Sciatic nerve (tissue), 2 donors: ENCODE results near the gene AAK1. TPM values are rescaled to one million over a fixed set of nuclear protein-coding genes. Genes with fewer than 3 reads are reported as not detected.
"Not testable (repeated sequence)": the region's sequence is repeated elsewhere in the genome, so short reads cannot be mapped to it uniquely, and the experiment has no call there.

Source experiments
- ATAC-seq: fragments of 200-7000 bp; cut with Tn5 transposase; one replicate; pipeline ENCODE4 v1.9.1; 2020; ENCODE audit warnings: mild to moderate bottlenecking, moderate library complexity
- DNase-seq: peaks from one replicate; pipeline ENCODE4 v3.0.0-alpha.2; 2020; ENCODE audit warnings: low spot score
- intact Hi-C: fragments of 100-400 bp; cut with DNase I; formaldehyde crosslinking; loops from one replicate; pipeline ENCODE4 v1.14.2; 2022
- total RNA-seq: library from RNA; stranded (reverse); fragmentation: NEBNext Ultra II Directional; extraction: Animal tissue kit (Norgen Biotek cat#: 25700); gene quantifications from one replicate; pipeline ENCODE4 v1.2.1, GENCODE V29; 2021
- donor health status: DM: no; HTN: no; CAD: no.
- donor health status: DM: no; HTN: no; CAD: no.

The AAK1 gene
- total RNA-seq, 1 donor from 2014 or later: 82.4 TPM

DNA sequence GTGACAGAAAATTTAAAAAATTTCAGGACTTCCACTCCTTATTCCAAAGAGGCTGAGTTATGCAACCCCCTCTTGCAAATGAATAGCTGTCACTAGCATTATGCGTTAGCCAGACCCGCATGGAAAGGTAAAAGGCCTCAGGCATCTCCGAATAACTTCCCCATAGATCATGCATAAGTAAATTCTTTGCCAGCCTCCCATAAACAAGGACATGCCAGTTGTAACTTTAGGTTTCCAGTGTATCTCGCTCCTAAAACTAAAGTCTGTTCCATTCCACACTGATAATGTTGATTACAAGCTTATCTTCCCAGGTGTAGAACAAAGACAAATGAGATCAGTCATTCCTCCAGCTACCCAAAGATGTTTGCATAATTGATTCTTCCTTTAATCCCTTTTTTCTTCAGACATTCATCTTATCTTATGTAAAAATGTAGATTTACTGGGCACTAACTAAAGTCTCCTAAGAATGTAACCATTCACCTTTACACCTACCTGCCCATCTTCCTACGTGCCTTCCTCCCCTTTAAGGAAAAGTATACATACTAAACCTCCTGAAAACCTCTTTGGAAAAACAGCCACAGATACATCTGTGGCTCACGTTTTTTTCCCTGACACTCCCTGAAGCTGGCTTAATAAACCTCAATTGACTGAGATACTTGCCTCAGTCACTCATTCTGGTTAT lies 192.7 kb downstream of the AAK1 start:
- intact Hi-C loops: no loop called here
- no peak for ATAC-seq
- no peak for DNase-seq

- intact Hi-C loops: no loop called here
- DNase-seq: no peak
- ATAC-seq: no peak
Observed at GRCh38 chr2:69449906-69450305, 193.6 kb downstream of the AAK1 start.

DNA sequence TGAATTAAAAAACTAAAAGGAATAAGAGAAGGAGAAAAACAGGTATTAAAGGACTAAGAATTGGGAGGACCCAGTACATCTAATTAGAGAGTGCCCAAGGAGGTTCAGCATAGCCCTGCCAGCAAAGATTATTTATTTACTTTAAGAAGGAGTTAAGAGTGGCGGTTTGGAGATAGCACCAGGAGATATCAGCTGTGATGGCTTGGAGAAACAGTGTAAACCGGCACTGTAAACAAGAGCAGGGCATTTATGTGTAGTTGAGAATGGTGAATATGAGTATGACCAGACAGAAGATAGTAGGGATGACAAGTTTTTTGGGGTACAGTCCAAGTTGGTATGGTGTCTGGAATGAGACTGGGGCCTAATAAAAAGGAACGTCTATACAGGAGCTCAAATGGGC lies 199.9 kb downstream of the AAK1 start:
- DNase-seq, ATAC-seq, intact Hi-C loops: not testable (repeated sequence)

DNA sequence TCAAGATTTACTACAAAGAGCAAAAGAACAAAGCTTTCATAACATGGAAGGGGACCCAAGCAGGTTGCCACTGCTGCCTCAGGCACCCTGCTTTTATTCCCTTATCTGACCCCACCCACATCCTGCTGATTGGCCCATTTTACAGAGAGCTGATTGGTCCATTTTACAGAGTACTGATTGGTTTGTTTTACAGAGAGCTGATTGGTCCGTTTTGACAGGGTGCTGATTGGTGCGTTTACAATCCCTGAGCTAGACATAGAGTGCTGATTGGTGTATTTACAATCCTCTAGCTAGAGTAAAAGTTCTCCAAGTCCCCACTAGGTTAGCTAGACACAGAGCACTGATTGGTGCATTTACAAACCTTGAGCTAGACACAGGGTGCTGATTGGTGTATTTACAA lies 204.0 kb downstream of the AAK1 start:
- ATAC-seq, intact Hi-C loops, DNase-seq: not testable (repeated sequence)

DNA sequence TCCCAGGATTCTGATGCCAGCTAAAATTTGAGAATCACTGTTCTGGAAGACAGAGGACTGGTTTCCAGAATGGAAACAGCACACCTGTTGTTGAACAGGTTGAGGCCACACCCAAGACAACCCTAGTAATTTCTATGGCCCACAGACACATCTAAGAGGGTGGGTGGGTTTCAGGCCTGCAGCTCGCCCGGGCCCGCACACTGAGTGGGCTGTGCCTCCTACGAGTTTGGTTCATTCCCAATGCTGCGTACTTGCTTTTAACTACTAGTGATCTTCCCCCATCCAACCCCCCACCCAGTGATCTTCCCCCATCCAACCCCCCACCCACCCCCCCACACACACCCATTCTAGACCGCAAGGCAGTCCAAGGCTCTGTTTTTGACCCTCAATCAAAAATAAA lies 205.0 kb downstream of the AAK1 start:
- intact Hi-C loops: no loop called here
- DNase-seq (no peak), ATAC-seq (no peak)

DNA sequence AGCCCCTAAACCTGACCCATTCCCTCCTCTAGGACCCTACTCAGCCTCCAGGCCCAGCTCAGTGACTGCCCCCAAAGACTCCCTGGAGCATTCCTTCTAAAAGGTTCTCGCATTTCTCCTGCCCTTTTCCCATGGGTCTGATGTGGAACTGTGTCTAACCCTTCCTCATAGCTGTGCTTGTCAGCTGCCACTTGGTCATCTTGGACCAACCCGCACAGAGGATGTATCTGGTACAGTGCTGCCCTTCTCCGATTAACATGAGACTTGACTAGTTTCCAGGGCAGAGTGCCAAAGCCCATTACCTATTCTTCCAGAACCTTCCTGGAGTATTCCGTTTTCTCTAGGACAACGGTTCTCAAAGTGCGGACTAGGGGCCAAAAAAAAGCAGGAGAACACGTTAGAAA lies 205.8 kb downstream of the AAK1 start:
- DNase-seq: peak; percentile 72
- intact Hi-C loops: no loop called here
- ATAC-seq: peak; percentile 76

DNA sequence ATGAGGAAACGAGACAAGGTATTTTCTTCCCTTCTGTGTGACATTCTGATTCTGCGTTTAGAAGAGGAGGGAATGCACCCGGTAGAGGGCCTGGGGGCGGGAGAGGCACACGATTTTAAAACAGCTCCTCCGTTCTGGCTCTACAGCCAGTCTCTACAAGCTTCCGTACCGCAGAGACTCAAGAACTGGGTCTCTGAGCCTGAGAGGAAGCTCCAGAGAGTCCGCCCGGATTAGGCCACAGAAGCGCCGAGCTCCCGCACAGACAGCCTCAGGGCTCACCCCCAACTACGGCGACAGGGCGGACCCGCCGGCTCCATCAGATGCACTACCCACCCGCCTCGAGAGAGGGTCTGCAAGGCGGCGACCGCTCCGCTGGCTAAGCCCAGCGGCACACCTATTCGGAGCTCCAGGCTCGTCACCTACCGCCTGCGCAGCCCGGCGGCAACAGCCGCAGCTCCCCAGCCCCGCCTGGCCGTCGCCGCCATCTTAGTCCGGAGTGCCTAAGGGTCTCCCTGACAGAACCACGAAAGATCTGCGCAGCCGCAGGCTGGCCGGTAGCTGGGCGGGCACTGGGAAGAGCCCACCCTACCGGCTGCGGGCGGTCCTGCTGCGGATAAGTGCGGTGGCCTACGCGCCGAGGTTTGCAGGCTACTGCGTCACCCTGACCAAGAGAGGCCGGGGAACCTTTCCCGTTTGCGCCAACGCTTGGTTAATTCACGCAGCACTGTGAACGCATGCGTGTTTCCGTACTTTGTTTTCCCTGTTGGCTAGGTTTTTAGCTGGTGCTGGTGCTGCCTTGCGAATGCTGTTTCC lies 206.4 kb downstream of the AAK1 start, which contains the start of gene NFU1:
TSS of gene NFU1 (minus strand) at position 498 of the 813 bp plus-strand sequence. CDS start at position 485, 13 bp downstream.
- ATAC-seq (peak; percentile 99), DNase-seq (peak; percentile 95)
- intact Hi-C loops: no loop called here

- intact Hi-C loops: no loop called here
- no peak for DNase-seq
- ATAC-seq: no peak
Observed at GRCh38 chr2:69436596-69436937, 207.0 kb downstream of the AAK1 start.

DNA sequence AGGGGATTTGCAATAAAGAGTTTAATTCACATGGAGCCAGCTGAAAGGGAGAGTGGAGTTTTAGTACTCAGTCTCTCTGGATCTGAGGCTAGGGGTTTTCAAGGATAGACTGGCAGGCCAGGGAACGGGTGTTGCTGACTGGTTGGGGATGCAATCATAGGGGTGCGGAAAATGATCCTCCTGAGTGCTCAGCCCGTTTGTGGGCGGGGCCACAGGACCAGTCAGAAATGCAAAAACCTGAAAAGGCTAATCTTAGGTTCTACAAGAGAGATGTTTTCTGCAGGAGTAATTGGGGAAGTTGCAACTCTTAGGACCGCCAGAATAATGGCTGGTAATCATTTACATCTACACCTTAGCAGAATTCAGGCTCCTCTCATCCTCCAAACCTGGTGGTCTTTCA lies 208.8 kb downstream of the AAK1 start:
- ATAC-seq: no peak
- no peak for DNase-seq
- intact Hi-C loops: no loop called here

GRCh38 chr2:69429491-69430183 lies 213.9 kb downstream of the AAK1 start:
- intact Hi-C loops: no loop called here
- DNase-seq (no peak), ATAC-seq (no peak)

DNA sequence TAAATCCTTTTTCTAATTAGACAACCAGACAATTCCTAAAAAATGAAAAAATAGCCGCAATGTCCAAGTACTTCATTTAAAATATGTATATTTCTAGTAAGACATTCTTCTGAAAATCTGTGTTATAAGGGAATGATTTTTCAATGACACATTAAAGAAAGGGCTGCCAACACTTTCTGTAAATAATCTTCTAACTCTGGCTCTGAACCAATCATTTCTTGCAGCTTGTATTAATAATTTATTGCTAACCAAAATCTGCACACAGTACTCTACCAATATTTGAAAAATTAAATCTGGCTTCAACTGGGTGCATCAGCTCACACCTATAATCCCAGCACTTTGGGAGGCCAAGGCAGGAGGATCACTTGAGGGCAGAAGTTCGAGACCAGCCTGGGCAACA lies 214.6 kb downstream of the AAK1 start:
- ATAC-seq: no peak
- intact Hi-C loops: no loop called here

GRCh38 chr2:69424419-69424818 lies 219.1 kb downstream of the AAK1 start:
- DNase-seq (no peak), ATAC-seq (no peak)
- intact Hi-C loops: no loop called here

More for the DNA sequence above, 214.6 kb downstream of the AAK1 start:
- DNase-seq: no peak

- DNase-seq (no peak), ATAC-seq (no peak)
- intact Hi-C loops: no loop called here
Observed at GRCh38 chr2:69422198-69422597, 221.3 kb downstream of the AAK1 start.

DNA sequence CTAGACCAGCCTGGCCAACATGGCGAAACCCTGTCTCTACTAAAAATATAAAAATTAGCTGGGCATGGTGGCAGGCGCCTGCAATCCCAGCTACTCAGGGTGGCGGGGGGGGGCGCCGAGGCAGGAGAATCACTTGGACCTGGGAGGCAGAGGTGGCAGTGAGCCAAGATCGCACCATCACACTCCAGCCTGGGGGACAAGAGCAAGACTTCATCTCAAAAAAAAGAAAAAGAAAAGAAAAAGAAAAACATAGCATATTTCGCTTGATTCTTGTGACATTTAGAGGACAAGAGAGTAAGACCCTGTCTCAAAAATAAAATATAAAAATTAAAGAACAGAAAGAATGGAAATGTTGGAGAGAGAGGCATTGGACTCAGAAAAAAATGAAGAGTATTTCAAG lies 224.4 kb downstream of the AAK1 start:
- intact Hi-C loops, DNase-seq, ATAC-seq: not testable (repeated sequence)

GRCh38 chr2:69416147-69416546 lies 227.4 kb downstream of the AAK1 start:
- DNase-seq: no peak
- no peak for ATAC-seq
- intact Hi-C loops: no loop called here

Other genes starting within 250 kb of the AAK1 start
- gene NFU1, start 206.3 kb downstream of the AAK1 start, total RNA-seq: 35.5 TPM
- gene ANXA4, start 98.4 kb upstream of the AAK1 start, total RNA-seq: 117 TPM
- 24.4 TPM for gene GMCL1, start 185.9 kb upstream of the AAK1 start, total RNA-seq